A549 (cell line): ENCODE measurements around the gene DCP1A.

ENCODE experiments used
- BCL3 ChIP-seq: fragments of >200 bp; sonication (Bioruptor Twin); formaldehyde crosslinking; IDR thresholded peaks from 3 replicates; pipeline ENCODE4 v1.6.1; 2016
- CTCF ChIP-seq: fragments of >200 bp; sonication (Bioruptor Twin); formaldehyde crosslinking; IDR thresholded peaks from 3 replicates; pipeline ENCODE4 v1.5.1; 2016
- EP300 ChIP-seq, 2 experiments: fragments of >200 bp; sonication (Bioruptor Twin); formaldehyde crosslinking; IDR thresholded peaks; 2 replicates in 1 of 2; 3 replicates in 1 of 2; pipeline ENCODE4 v1.6.1; 2016 to 2017
- ESRRA ChIP-seq: fragments of 150-350 bp; IDR thresholded peaks from 2 replicates; pipeline ENCODE4 v1.6.1; 2014; ENCODE audit warnings: mild to moderate bottlenecking, low read length, borderline replicate concordance
- HMGXB4 ChIP-seq: fragments of 250-450 bp; sonication (Bioruptor Pico); IDR thresholded peaks from 2 replicates; pipeline ENCODE4 v1.5.0; 2021; ENCODE audit warnings: mild to moderate bottlenecking, moderate library complexity, borderline replicate concordance
- HOXA7 ChIP-seq: fragments of 250-450 bp; sonication (Bioruptor Pico); IDR thresholded peaks from 2 replicates; pipeline ENCODE4 v1.5.0; 2020; ENCODE audit warnings: mild to moderate bottlenecking, moderate library complexity
- MAX ChIP-seq: IDR thresholded peaks from 2 replicates; pipeline ENCODE4 v1.6.1; 2012
- MYC ChIP-seq: IDR thresholded peaks from 2 replicates; pipeline ENCODE4 v1.6.1; 2012; ENCODE audit warnings: mild to moderate bottlenecking, inconsistent platforms, low read length, improper control_type of control experiment, borderline replicate concordance
- POLR2A ChIP-seq: IDR thresholded peaks from 2 replicates; pipeline ENCODE4 v1.6.1; 2012; ENCODE audit warnings: mild to moderate bottlenecking, low read length
- POLR2AphosphoS2 ChIP-seq: conservative IDR thresholded peaks from 2 replicates; pipeline ENCODE4 v1.6.1; 2012; ENCODE audit warnings: low read length, improper control_type of control experiment, inconsistent platforms
- REST ChIP-seq: fragments of 200-600 bp; sonication (generic); IDR thresholded peaks from 2 replicates; pipeline ENCODE4 v1.6.1; 2016; ENCODE audit warnings: antibody characterized with exemption, mild to moderate bottlenecking, moderate library complexity
- USF2 ChIP-seq: fragments of 450-650 bp; IDR thresholded peaks from 2 replicates; pipeline ENCODE4 v1.6.1; 2014; ENCODE audit warnings: antibody characterized with exemption
- ZNF302 ChIP-seq: fragments of 250-450 bp; sonication (Bioruptor Pico); IDR thresholded peaks from 2 replicates; pipeline ENCODE4 v1.9.0; 2021; ENCODE audit warnings: inconsistent platforms, mild to moderate bottlenecking, moderate library complexity

- TF ChIP-seq POLR2A (no peak), CTCF (no peak), REST (no peak), HOXA7 (CRISPR knock-in tag) (no peak), MYC (no peak), MAX (no peak), ESRRA (no peak), POLR2AphosphoS2 (no peak), USF2 (no peak), EP300 (IDR thresholded peaks at IDR 0.05) (no peak), BCL3 (no peak), HMGXB4 (no peak), ZNF302 (CRISPR knock-in tag) (no peak)
Observed at GRCh38 chr3:53380306-53380705, 33.0 kb upstream of the DCP1A start.
